Measurements from ENCODE around the gene SYNJ2. TPM values are rescaled to one million over a fixed set of nuclear protein-coding genes. Genes with fewer than 3 reads are reported as not detected.
"Not testable (repeated sequence)": the region's sequence is repeated elsewhere in the genome, so short reads cannot be mapped to it uniquely, and the experiment has no call there.

Gene SYNJ2
- total RNA-seq, 1 experiment from 2014 or later = 70.0 TPM

- Histone ChIP-seq H3K4me1 (ENCODE audit: control insufficient read depth, insufficient read depth, low read length) (no peaks in the 10 kb centered on the region), H3K9me3 (ENCODE audit: control insufficient read depth, insufficient read depth, low read depth, low read length) (no peaks in the 10 kb centered on the region), H3K36me3 (ENCODE audit: control insufficient read depth, insufficient read depth, low read length) (peaks cover 55% of the 10 kb centered on the region), H3K27ac (ENCODE audit: low read length) (no peak overlapping the region), H3K27me3 (ENCODE audit: control insufficient read depth, insufficient read depth, low read length) (no peaks in the 10 kb centered on the region), H3K4me3 (ENCODE audit: low read depth in 2 of 2, low read length in 2 of 2) (no peak overlapping the region)
- TF ChIP-seq CTCF (IDR thresholded peaks at IDR 0.05) (no peak), TCF7L2 (IDR thresholded peaks at IDR 0.05; ENCODE audit: low read depth, low read length) (no peak), SIN3A (IDR thresholded peaks at IDR 0.05; ENCODE audit: borderline replicate concordance, insufficient read depth, low read depth, low read length) (no peak), REST (IDR thresholded peaks at IDR 0.05; ENCODE audit: insufficient read depth in 1 of 2, low read depth in 2 of 2, low read length in 1 of 2) (no peak), POLR2AphosphoS5 (IDR thresholded peaks at IDR 0.05; ENCODE audit: low read depth, low read length) (no peak)
- no peak for ATAC-seq
- in situ Hi-C loops (cut with HindIII; ENCODE audit: low pct_unique_long_range_greater_than_20kb, low sequenced_read_pairs) = no loop called here
- DNase-seq (ENCODE audit: low read depth, low spot score) = no peak
- POLR2A ChIA-PET = interaction anchor here (0.7 kb wide), 1 partner anchor 19 kb away, joined by 3 read pairs; no protein-coding TSS in a partner anchor
- no TSS peak for BruUV-seq (replicated peaks)
- intact Hi-C loops (cut with micrococcal nuclease; ENCODE audit: unreplicated experiment) = no loop called here
- CTCF ChIA-PET = no interaction called here
These were observed 43.7 kb upstream of the SYNJ2 start for GRCh38 chr6:157937916-157938315.

GRCh38 chr6:157940375-157941036 is 41.2 kb upstream of the SYNJ2 start:
- H3K4me1 ChIP-seq (ENCODE audit: control insufficient read depth, insufficient read depth, low read length); H3K27ac ChIP-seq (ENCODE audit: low read length); ATAC-seq; POLR2A ChIA-PET; CTCF ChIA-PET; H3K27me3 ChIP-seq (ENCODE audit: control insufficient read depth, insufficient read depth, low read length); BruUV-seq (replicated peaks); H3K9me3 ChIP-seq (ENCODE audit: control insufficient read depth, insufficient read depth, low read depth, low read length); in situ Hi-C loops (cut with HindIII; ENCODE audit: low pct_unique_long_range_greater_than_20kb, low sequenced_read_pairs); H3K4me3 ChIP-seq (ENCODE audit: low read depth in 2 of 2, low read length in 2 of 2); intact Hi-C loops (cut with micrococcal nuclease; ENCODE audit: unreplicated experiment); DNase-seq (ENCODE audit: low read depth, low spot score): not testable (repeated sequence)
- peaks cover 39% of the 10 kb centered on the region for H3K36me3 ChIP-seq (ENCODE audit: control insufficient read depth, insufficient read depth, low read length)

- H3K27me3 ChIP-seq (ENCODE audit: control insufficient read depth, insufficient read depth, low read length) = no peaks in the 10 kb centered on the region
- no peak overlapping the region for H3K4me3 ChIP-seq (ENCODE audit: low read depth in 2 of 2, low read length in 2 of 2)
- TF ChIP-seq POLR2AphosphoS5 (IDR thresholded peaks at IDR 0.05; ENCODE audit: low read depth, low read length) (no peak), SIN3A (IDR thresholded peaks at IDR 0.05; ENCODE audit: borderline replicate concordance, insufficient read depth, low read depth, low read length) (no peak), REST (IDR thresholded peaks at IDR 0.05; ENCODE audit: insufficient read depth in 1 of 2, low read depth in 2 of 2, low read length in 1 of 2) (no peak), TCF7L2 (IDR thresholded peaks at IDR 0.05; ENCODE audit: low read depth, low read length) (no peak), CTCF (IDR thresholded peaks at IDR 0.05) (no peak)
- peaks cover 39% of the 10 kb centered on the region for H3K36me3 ChIP-seq (ENCODE audit: control insufficient read depth, insufficient read depth, low read length)
- H3K4me1 ChIP-seq (ENCODE audit: control insufficient read depth, insufficient read depth, low read length) = no peaks in the 10 kb centered on the region
- no peaks in the 10 kb centered on the region for H3K9me3 ChIP-seq (ENCODE audit: control insufficient read depth, insufficient read depth, low read depth, low read length)
- ChIA-PET CTCF (no interaction called here), POLR2A (no interaction called here)
- ATAC-seq = no peak
- no peak for DNase-seq (ENCODE audit: low read depth, low spot score)
- intact Hi-C loops (cut with micrococcal nuclease; ENCODE audit: unreplicated experiment) = no loop called here
- BruUV-seq (replicated peaks) = no TSS peak
- no peak overlapping the region for H3K27ac ChIP-seq (ENCODE audit: low read length)
- in situ Hi-C loops (cut with HindIII; ENCODE audit: low pct_unique_long_range_greater_than_20kb, low sequenced_read_pairs) = no loop called here
These were observed 40.4 kb upstream of the SYNJ2 start for GRCh38 chr6:157941101-157941863.
